ENCODE data around the gene IQSEC1.

Gene IQSEC1

GRCh38 chr3:13078163-13078905 is 5.1 kb upstream of the IQSEC1 start:
- TF ChIP-seq CTCF (IDR thresholded peaks at IDR 0.05; ENCODE audit: extremely low read depth, missing control alignments) = no peak

DNA sequence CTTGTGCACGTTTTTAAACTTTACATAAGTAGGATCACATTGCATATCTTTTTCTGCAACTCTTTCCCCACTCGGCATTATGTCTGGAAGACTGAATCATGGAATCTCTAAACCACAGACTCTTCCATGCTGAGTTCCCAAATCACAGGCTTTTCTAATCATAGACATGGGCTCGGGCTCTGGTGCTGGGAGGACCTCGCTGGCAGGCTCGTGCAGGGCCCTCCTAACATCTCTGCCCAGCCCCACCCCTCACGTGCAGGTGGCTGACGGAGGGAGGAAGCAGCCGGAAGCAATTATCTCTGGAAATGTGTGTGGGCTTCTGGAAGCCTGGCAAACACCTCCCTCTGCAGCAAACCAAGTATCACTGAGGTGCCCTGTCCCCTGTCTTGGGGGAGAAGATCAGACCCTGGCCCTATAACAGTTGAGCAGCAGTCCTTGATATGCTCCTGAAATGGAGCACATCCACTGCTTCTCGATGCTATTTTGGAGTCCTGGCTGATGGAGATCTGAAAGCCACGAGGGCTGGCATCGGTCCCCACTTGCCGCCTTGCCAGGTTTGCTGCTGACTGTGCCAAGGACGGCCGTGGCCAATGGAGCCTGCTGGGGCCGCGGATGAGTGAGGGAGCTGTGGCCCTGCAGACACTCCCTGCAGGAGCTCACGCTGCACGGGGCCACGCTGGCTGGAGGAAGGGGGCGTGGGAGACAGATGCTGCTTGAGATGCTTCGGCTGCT is 4.4 kb upstream of the IQSEC1 start:
- no peak for DNase-seq (ENCODE audit: low spot score)
- no peak for TF ChIP-seq CTCF (IDR thresholded peaks at IDR 0.05; ENCODE audit: extremely low read depth, missing control alignments)

More at GRCh38 chr3:13078163-13078905, 5.1 kb upstream of the IQSEC1 start:
- DNase-seq (ENCODE audit: low spot score) = no peak

GRCh38 chr3:13075986-13076654 is 2.9 kb upstream of the IQSEC1 start:
- DNase-seq (ENCODE audit: low spot score) = no peak
- no peak for TF ChIP-seq CTCF (IDR thresholded peaks at IDR 0.05; ENCODE audit: extremely low read depth, missing control alignments)

DNA sequence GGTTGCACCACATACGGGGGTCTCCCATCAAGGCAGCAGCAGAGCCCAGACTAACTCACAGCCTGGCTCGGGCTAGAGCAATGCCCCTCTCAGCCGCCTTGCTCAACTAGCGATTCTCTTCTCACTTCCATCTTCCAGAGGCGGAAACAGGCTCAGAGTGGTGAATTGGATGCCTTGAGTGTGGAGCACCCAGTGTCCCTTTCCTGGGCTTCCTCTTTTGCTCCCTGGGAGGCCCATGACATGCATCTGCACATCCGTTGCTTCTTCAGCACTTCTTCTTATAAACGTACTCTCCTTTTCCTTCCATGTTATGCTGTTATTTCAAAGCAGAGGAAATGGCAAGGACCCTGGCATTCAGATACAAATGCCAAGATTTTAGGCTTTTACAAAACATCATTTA is 2.1 kb upstream of the IQSEC1 start:
- no peak for DNase-seq (ENCODE audit: low spot score)

GRCh38 chr3:13074006-13074375 is 762 bp upstream of the IQSEC1 start:
- no peak for DNase-seq (ENCODE audit: low spot score)
- no peak for TF ChIP-seq CTCF (IDR thresholded peaks at IDR 0.05; ENCODE audit: extremely low read depth, missing control alignments)

More for the DNA sequence above, 2.1 kb upstream of the IQSEC1 start:
- TF ChIP-seq CTCF (IDR thresholded peaks at IDR 0.05; ENCODE audit: extremely low read depth, missing control alignments) = no peak

DNA sequence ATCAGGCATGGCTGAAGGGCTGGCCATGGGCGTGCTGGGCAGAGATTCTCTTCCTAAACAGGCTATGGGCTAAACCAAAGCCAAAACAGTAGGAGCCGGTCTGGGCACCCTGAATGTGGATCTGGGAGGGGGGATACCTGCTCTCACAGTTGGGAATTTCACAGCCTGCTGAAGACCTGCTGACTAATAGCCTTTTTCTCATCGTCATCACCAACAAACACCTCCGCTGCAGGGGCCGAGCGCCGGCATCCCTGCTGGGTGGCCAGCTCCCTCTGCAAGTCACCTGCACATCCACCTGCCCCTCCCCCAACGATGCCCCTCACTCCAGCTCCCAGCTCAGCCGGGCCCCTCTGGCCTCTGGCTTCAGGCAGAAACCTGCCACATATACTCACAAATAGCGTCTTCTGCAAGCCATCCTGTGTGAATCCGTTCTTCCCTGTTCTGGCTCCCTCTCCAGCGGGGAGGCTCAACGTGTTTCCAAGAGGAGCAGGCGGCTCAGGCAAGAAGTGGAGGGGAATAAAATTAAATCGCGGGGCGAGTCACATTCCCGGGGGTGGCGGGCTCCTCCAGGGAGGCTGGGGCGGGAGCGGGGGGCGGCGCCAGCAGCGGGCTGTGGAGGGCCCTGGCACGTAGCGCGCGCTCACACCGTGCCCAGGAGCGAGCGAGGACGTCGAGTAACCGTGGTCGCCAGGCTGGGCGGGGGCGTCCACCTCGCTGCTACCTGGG is 466 bp downstream of the IQSEC1 start:
- TF ChIP-seq CTCF (IDR thresholded peaks at IDR 0.05; ENCODE audit: extremely low read depth, missing control alignments) = no peak
- DNase-seq (ENCODE audit: low spot score) = peak; percentile 42

Data from GM20000 (cell line).